GM21723 (cell line): Measurements from ENCODE around the gene PPA1.
"Not testable (repeated sequence)": the region's sequence is repeated elsewhere in the genome, so short reads cannot be mapped to it uniquely, and the experiment has no call there.

ENCODE experiments used
- ATAC-seq: cut with Tn5 transposase; IDR thresholded peaks from one replicate; pipeline ENCODE4 v1.9.1; 2021; ENCODE audit warnings: mild to moderate bottlenecking, moderate library complexity; ENCODE audit not compliant: unreplicated experiment

The PPA1 gene

DNA sequence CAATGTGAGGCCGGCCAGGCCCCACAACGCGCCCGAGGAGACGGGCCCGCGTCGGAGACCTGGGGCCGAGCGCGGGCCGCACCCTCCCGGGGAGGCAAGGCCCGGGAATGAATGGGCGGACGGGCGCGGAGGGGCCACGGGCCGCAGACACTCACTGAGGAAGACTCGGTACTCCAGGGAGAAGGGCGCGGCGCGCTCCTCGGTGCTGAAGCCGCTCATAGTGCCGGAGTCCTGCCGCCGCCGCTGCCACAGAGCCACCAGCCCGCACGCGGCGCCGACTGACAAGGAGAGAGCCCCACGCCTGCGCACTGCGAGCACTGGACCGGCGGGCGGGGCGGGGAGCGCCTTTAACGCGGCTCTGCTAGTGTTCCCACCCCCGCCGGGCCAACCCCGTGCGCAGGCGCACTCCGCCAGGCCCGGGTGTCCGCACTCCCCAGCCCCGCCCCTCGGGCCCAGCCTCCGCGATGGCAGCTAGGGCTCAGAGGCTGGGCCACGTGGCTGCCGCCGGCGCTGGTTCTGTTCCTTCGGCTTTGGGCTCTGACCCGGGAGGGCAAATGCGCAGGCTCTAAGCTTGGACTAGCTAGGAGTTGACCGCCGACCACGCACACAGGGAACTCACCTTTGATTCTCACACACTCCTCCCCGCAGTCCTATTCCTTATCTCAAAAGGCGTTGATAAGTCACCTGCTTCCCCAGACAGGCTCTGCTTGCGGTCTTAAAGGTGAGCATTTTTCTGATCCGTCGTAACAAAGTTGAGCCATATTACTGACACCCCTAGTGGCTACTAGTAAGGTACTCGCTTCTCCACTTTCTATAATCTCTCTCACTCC is at the start of gene PPA1:
Gene PPA1, minus strand, starts transcription at position 321 of the 830 bp plus-strand sequence. Its CDS starts 102 bp downstream, at position 219.
- peak; percentile 82 for ATAC-seq

GRCh38 chr10:70281609-70282008 is 48.4 kb upstream of the PPA1 start:
- ATAC-seq = no peak

GRCh38 chr10:70280099-70280498 is 46.9 kb upstream of the PPA1 start:
- no peak for ATAC-seq

GRCh38 chr10:70277396-70278030 is 44.3 kb upstream of the PPA1 start:
- ATAC-seq = no peak

DNA sequence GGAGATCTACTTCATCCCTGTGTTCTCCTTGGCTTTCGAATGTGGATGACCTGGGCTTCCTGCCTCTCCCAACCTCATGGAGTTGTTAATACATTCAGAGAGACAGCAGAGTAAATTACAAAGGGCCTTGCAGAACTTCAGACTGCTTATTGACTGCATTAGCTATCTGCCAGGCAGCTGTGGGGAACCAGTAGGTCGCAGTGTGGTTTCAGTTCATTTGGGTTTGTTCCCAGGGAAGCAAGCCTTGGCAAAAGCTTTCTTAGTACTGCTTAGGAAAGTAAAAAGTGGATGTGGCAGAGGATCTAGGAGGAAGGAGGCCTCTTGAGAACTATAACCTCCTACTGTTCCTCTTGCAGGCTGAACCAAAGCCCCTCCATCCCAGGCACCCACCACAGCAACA is 41.4 kb upstream of the PPA1 start:
- no peak for ATAC-seq

DNA sequence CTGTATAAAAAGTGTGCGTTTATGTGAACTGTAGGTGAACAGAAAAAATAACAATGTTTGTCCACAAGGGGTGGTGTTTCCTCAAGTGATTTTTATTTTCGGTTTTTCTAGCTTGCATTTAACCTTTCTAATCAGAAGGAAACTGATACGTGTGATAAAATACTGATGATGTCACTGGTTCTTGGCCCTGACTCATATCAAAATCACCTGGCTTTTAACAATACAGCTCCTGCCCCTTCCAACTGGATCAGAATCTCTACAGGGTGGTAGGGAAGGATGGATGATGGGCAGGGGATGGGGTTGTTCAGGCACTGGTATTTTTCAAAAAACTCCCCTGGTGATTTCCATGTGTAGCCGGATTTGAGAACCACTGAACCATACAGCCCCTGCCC is 39.7 kb upstream of the PPA1 start:
- peak; percentile 75 for ATAC-seq

DNA sequence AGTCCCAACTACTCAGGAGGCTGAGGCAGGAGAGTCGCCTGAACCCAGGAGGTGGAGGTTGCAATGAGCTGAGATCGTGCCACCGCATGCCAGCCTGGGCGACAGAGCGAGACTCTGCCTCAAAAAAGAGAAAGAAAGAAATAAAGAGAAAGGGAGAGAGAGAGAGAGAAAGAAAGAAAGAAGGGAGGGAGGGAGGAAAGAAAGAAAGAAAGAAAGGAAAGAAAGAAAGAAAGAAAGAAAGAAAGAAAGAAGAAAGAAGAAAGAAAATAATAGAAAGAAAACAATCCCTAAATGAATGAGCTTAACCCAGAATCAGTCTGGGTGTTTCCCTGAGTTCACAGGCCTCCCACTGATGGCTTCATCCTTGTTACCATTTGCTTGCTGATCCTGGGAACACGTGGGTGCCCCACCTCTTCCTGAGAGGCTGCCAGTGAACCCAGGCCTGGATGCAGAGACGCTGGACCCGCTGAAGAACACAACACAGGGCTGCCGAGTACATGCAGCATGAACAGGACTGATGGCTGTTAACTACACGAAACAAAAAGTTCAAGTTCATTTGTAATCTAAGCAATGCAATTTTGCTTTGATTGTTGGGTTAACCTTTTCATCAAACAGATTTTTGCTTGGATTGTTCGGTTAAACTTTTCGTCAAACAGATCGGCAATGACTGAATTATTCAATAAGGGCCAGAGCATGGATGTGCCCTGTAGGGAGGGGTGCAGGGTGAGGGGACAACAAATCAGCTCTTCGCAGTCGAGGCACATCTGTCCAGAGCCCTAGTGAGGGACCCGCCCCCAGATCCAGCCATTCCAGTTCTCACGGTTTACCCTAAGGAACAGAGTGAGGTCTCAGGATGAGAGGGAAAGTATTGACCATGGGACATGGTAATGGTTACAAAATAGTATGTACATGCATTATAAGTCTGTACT is 39.0 kb upstream of the PPA1 start:
- no peak for ATAC-seq

- ATAC-seq = no peak
Observed at GRCh38 chr10:70270952-70271351, 37.7 kb upstream of the PPA1 start.

- no peak for ATAC-seq
Observed at GRCh38 chr10:70269741-70270140, 36.5 kb upstream of the PPA1 start.

DNA sequence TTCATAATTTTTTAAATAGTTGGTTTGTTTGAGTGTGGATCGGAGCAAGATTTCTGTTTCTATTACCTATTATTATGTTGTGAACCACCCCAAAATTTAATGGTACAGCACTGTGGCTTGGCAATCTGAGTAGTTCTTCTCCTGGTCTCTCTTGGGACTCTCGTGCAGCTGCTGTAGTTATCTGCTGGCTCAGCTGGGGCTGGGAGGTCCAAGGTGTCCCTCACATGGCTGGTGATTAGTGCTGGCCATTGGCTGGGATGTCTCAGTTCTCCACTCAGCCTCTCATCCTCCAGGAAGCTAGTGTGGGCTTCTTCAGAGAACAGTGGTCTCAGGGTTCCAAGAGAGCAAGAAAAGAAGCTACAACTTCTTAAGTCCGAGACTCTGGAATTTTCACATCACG is 35.1 kb upstream of the PPA1 start:
- ATAC-seq = no peak

DNA sequence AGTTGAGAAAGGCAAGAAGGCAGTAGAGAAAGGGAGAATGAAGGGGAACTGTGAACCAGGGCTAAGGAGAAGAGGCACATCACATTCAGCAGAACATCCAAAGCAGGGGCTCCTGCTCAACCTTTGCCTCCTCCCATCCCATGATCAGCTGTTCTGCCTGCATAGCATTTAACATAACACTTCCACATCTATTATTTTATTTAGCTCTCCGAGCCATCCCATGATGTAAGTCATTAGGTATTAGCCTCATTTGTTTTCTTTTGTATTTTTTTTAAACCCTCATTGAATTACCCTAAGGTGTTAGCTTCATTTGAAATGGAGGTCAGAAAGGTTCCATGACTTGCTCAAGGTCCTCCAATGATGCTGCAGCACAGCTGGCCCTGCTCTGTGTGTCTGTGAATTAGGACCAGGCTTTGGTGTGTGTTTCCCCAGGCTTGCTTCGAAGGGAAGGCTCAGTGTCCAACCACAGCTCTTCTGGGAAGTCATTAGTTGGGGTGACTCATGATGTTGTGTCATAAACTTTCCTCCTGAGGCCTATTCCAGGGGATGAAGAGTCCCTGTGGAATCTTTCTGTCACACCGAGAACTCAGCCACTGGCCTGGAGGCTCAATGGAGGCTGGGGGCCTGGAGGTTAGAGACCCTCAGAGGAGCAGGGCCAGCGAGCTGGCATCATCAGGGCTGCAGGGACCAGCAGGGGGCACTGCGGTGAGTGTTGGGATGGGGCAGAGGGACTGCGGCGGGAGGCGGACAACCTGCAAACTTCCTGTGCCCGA is 34.1 kb upstream of the PPA1 start:
- no peak for ATAC-seq

- no peak for ATAC-seq
Observed at GRCh38 chr10:70266701-70267100, 33.5 kb upstream of the PPA1 start.

DNA sequence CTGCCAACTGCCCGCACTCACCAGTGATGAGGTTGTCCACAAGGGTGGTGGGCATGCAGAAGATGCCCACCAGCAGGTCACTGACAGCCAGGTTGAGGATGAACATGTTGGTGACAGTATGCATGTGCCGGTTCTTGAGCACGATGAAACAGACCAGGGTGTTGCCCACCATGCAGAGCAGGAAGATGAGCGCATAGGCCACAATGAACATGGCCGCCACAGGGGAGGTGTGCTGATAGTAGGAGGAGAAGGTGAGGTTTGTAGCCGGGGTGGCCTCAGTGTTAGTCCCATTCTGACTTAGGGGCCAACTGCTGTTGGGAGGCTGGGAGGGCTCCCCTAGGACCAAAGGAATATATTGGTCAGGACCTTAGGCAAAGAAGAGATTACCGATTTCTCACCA is 32.8 kb upstream of the PPA1 start:
- ATAC-seq = no peak

GRCh38 chr10:70265032-70265689 is 31.9 kb upstream of the PPA1 start:
- ATAC-seq = no peak

- no peak for ATAC-seq
Observed at GRCh38 chr10:70260734-70261133, 27.5 kb upstream of the PPA1 start.

DNA sequence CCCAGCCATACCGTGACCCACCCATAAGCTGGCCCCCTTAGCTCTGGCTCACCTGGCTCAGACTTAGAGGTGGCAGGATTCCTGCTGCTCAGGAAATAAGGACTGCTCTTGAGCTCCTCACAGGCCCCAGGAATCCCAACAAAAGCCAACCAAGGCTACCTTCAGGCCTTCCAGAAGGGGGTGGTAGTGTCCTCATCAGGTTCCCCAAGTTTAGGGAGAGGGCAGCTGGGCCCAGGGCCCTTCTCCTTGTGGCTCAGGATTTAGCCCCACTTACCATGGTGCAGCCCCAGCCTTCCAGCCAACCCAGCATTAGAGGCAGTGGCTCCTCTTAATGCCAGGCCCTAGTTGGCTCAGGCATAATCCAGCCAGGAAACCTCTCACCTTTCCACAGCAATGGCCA is 27.0 kb upstream of the PPA1 start:
- no peak for ATAC-seq

DNA sequence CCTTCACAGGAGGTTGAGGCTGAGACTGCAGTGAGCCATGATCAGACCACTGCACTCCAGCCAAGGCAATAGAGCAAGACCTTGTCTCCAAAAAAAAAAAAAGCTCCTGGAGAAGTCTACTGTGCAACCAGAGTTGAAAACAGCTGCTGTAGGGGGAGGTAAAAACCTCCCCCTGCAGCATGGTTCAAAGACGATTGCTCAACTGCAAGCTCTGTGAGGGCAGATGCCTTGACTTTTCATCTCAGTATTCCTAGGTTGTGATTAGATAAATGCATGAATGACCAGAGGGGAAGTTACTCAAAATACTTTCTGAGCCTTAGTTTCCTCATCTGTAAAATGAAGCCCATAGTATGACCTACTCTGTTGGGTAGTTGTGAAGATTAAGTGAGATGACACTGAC is 25.0 kb upstream of the PPA1 start:
- no peak for ATAC-seq

DNA sequence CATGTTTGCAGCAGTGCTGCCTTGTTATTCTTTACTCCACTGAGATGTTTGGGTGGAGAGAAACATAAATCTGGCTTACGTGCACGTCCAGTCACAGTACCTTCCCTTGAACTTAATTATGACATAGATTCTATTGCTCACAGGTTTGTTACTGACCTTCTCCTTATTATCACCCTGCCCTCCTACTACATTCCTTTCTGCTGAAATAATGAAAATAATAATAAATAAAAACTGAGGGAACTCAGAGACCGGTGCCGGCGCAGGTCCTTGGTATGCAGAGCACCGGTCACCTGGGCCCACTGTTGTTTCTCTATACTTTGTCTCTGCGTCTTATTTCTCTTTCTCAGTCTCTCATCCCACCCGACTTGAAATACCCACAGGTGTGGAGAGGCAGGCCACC is 24.6 kb upstream of the PPA1 start:
- not testable (repeated sequence) for ATAC-seq

DNA sequence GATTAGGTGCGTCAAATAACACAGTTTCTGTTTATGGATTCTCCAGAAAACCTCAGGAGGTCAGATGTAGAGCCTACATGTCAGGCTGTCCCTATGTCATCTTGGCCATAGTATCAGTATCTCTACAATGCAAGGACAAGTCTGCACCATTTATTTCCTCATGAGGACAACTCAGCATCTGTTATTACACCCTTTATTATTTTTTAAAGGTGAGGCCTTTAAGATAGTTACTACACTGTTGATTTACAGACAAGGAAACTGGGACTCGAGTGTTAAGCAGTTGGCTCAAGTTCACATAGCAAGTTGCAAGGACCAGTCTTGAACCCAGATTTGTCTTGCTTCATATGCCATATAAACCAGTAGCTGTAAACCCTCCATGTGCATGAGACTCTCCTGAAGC is 23.2 kb upstream of the PPA1 start:
- no peak for ATAC-seq
